GM12878 (cell line): ENCODE measurements around the gene CTPS1. TPM values are rescaled to one million over a fixed set of nuclear protein-coding genes. Genes with fewer than 3 reads are reported as not detected.

Experiments
- E2F4 ChIP-seq: IDR thresholded peaks from 2 replicates; pipeline ENCODE4 v1.6.1; 2012; ENCODE audit warnings: low read depth, low read length, improper control_type of control experiment
- IKZF2 ChIP-seq, 2 experiments: fragments of 450-650 bp; IDR thresholded peaks; 2 replicates each; pipeline ENCODE4 v1.6.1; 2017; ENCODE audit warnings: mild to moderate bottlenecking in 2 of 2, moderate library complexity in 2 of 2
- PKNOX1 ChIP-seq: fragments of 450-650 bp; IDR thresholded peaks from 2 replicates; pipeline ENCODE4 v1.6.1; 2016; ENCODE audit warnings: mild to moderate bottlenecking
- SKIL ChIP-seq: fragments of 450-650 bp; IDR thresholded peaks from 2 replicates; pipeline ENCODE4 v1.6.1; 2017; ENCODE audit warnings: mild to moderate bottlenecking, low read depth, inconsistent platforms; ENCODE audit not compliant: poor library complexity, severe bottlenecking
- ZNF592 ChIP-seq: fragments of 450-650 bp; IDR thresholded peaks from 2 replicates; pipeline ENCODE4 v1.6.1; 2017; ENCODE audit warnings: mild to moderate bottlenecking, moderate library complexity
- polyA plus RNA-seq, 11 experiments: library from polyadenylated mRNA; depleted of rRNA in 4 of 11; unstranded in 6 of 11; stranded (reverse) in 5 of 11; fragments of >200 nt; fragmentation: Nextera tagmentation in 4 of 11; fragmentation: Illumina TruSeq in 1 of 11; extraction: Ambion mirVana in 4 of 11; extraction: Trizol in 1 of 11; gene quantifications; 1 replicate in 1 of 11; 2 replicates in 10 of 11; pipeline versions ENCODE4 v1.2.1 to v1.2.3, GENCODE V29; 2011 to 2016; ENCODE audit warnings: inconsistent platforms in 2 of 11, missing spikeins in 2 of 11, low read depth in 1 of 11
- total RNA-seq, 4 experiments: library from RNA; depleted of rRNA in 3 of 4; stranded (reverse); fragments of >200 nt in 3 of 4; fragmentation: Illumina TruSeq in 1 of 4; extraction: Trizol in 1 of 4; gene quantifications; 2 replicates each; pipeline versions ENCODE4 v1.2.1 to v1.2.3, GENCODE V29; 2013 to 2021

Gene CTPS1
- total and polyA plus RNA-seq, 10 of the 15 experiments (the other 5 are each of a cell fraction or from before 2014, with no cell fraction given): 27.5 to 106 (median 62.8) TPM

GRCh38 chr1:40976952-40977690 lies 2.4 kb upstream of the CTPS1 start (continued):
- no peak for TF ChIP-seq PKNOX1
- no peak for TF ChIP-seq E2F4
- no peak for TF ChIP-seq ZNF592
- no peak for TF ChIP-seq IKZF2 (IDR thresholded peaks at IDR 0.05)
- TF ChIP-seq SKIL: no peak
